Mesodermal cell (in vitro differentiated cells): Measurements from ENCODE around the gene SHROOM1.

Experiments
- H3K27ac ChIP-seq: 2 replicates; pipeline ENCODE4 v1.7.0; 2013; ENCODE audit warnings: mild to moderate bottlenecking, low read depth, low read length, moderate library complexity; ENCODE audit not compliant: severe bottlenecking
- H3K36me3 ChIP-seq: 2 replicates; pipeline ENCODE4 v1.7.1; 2013; ENCODE audit warnings: mild to moderate bottlenecking, low read length, moderate library complexity; ENCODE audit not compliant: control insufficient read depth, insufficient read depth
- H3K4me1 ChIP-seq: one replicate; pipeline ENCODE4 v1.7.1; 2013; ENCODE audit warnings: mild to moderate bottlenecking, low read length; ENCODE audit not compliant: insufficient read depth, control insufficient read depth, poor library complexity, severe bottlenecking
- H3K4me3 ChIP-seq: 2 replicates; pipeline ENCODE4 v1.7.0; 2013; ENCODE audit warnings: low read length, control low read depth, mild to moderate bottlenecking; ENCODE audit not compliant: insufficient read depth, poor library complexity, severe bottlenecking; ENCODE audit errors: extremely low read depth
- H3K9me3 ChIP-seq: 2 replicates; pipeline ENCODE4 v1.7.1; 2013; ENCODE audit warnings: mild to moderate bottlenecking, low read length, moderate library complexity; ENCODE audit not compliant: control insufficient read depth
- WGBS, 2 experiments: methylation state at CpG; one replicate each; pipeline ENCODE4 v1.1.5; 2013; ENCODE audit warnings: missing lambda C conversion rate in 2 of 2; ENCODE audit not compliant: insufficient coverage in 2 of 2; 5-methylcytosine and 5-hydroxymethylcytosine counted together

Gene SHROOM1

DNA sequence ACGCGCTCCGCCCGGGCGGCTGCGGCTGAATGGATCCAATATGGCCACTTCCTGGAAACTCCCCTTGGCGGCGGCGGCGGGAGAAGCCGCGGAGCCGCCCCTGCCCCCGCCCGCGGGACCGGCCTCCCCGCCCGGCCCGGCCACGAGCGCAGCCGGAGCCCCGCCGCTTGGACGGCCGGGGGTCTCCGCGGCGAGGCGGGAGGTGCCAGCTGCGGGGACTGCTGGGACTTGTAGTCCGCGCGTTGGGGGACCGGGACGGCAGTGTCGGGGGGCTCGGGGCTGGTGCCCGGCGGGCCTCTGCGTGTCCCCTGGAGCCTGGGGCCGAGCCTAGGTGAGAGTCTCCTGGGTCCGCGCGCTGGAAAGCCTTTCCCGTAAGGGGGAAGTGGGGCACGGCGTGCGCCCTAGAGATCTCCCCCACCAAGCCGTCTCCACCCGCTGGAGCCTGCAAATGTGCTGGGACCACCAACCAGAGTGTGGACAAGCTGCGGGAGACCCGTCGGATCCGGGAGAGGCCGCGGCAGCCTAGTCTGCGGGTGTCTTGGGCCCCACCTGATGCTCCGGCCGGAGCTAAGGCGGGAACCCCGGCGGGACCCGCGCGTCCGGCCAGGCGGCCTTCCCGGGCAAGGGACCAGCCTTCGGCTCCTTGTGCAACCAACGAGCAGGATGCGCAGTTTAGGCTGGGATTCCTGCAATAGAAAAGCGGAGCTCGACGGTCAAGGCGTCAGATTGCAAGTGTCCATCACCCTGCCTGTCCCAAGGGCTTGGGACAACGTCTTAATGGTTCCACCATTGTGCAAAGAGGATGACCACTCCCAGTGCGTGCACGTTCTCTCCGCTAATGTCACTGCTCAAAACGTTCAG is 53.0 kb downstream of the SHROOM1 start, which contains the start of gene SEPTIN8:
TSS of gene SEPTIN8 (minus strand) at position 31 of the 861 bp plus-strand sequence. CDS start 102 bp downstream, outside the sequence.
- peaks cover 16% of the 10 kb centered on the region for H3K4me1 ChIP-seq
- H3K4me3 ChIP-seq = peak within 1 kb of the TSS; percentile 68
- 22 to 23% methylated on average over 61 to 65 of the region's 82 CpGs for WGBS, 2 experiments
- H3K36me3 ChIP-seq = no peaks in the 10 kb centered on the region
- H3K9me3 ChIP-seq = no peaks in the 10 kb centered on the region
- no peak within 1 kb of the TSS for H3K27ac ChIP-seq

DNA sequence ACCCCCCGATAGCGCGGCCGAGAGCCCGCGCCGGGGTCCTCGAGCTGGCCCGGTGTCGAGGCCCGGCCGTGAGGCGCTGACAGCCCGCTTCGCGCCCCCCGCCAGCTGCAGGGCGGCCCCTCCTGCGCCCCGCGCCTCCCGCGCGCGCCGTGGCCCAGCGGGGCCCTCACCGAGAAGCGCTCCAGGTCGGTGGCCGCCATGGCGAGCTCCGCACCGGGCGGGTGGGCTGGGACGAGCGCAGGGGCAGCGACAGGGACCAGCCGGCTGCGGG is 53.6 kb downstream of the SHROOM1 start:
- Histone ChIP-seq H3K4me3 (peak overlapping the region; percentile 68), H3K27ac (no peak overlapping the region), H3K9me3 (no peaks in the 10 kb centered on the region), H3K4me1 (peaks cover 19% of the 10 kb centered on the region), H3K36me3 (no peaks in the 10 kb centered on the region)
- 0% methylated on average over 30 to 37 of the region's 40 CpGs for WGBS, 2 experiments

DNA sequence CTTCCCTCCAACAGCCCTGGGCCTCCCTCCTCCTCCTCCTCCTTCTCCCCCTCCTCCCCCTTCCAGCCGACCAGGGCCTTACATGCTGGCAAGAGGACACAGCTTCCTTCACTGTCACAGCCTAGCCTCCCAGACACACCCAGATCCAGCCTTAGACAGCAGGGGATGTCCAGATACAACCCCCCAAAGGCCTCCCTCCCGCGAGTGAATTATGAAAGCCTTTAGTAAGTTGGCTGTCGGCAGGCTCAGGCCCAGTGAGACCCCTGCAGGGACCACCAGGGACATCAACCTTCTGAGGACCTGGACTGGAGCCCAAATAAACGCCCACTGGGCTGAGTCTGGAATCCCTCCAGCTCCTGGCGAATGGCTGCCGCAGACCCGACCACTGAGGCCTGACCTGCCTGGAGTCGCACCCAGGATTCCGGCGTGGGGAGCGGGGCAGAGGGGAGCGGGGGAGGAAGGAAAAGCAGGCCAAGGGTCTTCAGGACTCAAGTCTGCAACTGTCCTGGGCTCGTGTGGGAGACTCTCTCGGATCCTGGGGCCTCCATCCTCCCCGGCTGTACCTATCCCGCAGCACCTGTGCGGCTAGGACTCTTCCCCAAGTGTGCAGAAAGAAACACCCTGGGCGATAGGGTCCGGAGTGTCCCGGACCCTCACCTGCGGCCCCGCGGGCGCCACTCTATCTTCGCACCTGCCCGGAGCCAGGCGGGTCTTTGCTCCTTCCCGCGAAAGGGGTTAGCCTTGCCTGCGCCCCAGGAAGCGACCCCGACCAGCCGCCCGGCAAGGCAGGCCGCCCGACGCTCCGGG is 54.1 kb downstream of the SHROOM1 start:
- H3K4me1 ChIP-seq = peaks cover 18% of the 10 kb centered on the region
- no peak overlapping the region for H3K27ac ChIP-seq
- H3K36me3 ChIP-seq = no peaks in the 10 kb centered on the region
- WGBS, 2 experiments = 4 to 5% methylated on average over 17 to 32 of the region's 39 CpGs
- H3K4me3 ChIP-seq = peak overlapping the region; percentile 68
- no peaks in the 10 kb centered on the region for H3K9me3 ChIP-seq

DNA sequence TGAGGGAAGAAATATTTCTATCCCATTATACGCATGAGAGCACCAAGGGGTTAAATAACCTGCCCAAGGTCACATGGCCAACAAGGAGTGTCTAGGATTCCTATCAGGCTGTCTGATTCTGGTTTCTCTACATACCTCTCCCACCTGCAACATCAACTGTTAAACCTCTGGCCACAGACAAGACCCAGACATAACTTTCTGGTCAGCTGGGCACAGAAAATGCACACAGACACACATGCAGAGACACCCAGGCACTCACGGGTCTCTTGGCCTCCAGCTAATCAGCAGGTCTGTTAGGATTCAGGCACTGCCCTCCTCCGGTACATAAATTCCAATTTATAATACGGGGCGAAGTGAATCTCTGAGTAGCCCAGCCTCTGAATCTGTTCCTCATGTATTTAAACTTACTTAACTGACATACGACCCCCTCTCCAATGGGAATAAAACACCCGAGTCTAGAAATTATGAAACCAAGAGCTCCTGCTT is 54.9 kb downstream of the SHROOM1 start:
- peaks cover 26% of the 10 kb centered on the region for H3K4me1 ChIP-seq
- peaks cover under 1% of the 10 kb centered on the region for H3K36me3 ChIP-seq
- H3K4me3 ChIP-seq = no peak overlapping the region
- 88 to 92% methylated on average over 4 to 6 of the region's 7 CpGs for WGBS, 2 experiments
- H3K27ac ChIP-seq = peak overlapping the region; percentile 19
- H3K9me3 ChIP-seq = no peaks in the 10 kb centered on the region

DNA sequence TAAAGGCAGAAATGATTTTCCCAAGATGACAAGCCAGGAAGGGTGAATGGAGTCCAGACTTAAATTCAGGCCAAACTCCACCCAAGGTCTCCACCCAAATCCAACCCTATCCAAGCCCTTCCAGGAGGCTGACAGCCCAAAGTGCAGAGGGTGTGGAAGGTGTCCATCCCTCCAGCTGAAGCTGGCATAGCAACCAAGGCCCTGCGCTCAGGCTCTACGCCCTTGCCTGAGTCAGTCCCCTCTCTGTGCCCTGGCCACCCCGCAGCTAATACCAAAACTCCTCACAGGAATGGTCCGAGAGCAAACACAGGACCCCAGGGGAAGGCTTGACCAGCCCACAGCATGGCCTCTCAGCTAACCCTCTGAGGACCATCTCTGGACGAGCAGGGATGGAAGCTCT is 55.6 kb downstream of the SHROOM1 start:
- Histone ChIP-seq H3K27ac (no peak overlapping the region), H3K4me1 (peaks cover 27% of the 10 kb centered on the region), H3K4me3 (no peak overlapping the region), H3K36me3 (peaks cover 2% of the 10 kb centered on the region), H3K9me3 (no peaks in the 10 kb centered on the region)
- WGBS, 2 experiments = 96 to 100% methylated on average over 4 to 5 of the region's 5 CpGs

DNA sequence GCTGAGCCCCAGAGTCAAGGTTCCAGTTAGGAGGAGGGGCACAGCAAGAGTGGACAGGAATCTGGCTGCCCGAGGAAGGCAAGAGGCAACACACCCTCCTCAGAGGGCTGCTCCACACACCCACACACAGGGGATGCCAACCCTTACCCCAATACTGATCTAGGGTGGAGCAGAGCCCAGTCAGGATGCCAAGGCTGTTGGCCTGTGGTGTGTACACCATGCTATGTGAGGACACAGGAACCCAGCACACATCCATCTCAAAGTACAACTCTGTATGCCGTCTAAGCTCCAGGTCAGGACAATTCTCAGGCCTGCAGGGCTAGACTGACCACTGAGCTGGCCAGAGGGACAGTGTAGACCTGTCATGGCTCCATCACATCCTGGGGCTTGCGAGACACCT is 56.0 kb downstream of the SHROOM1 start:
- peaks cover 2% of the 10 kb centered on the region for H3K36me3 ChIP-seq
- H3K9me3 ChIP-seq = no peaks in the 10 kb centered on the region
- no peak overlapping the region for H3K27ac ChIP-seq
- no peak overlapping the region for H3K4me3 ChIP-seq
- peaks cover 27% of the 10 kb centered on the region for H3K4me1 ChIP-seq
- 100% methylated on average over 2 of the region's 3 CpGs for WGBS, 2 experiments

DNA sequence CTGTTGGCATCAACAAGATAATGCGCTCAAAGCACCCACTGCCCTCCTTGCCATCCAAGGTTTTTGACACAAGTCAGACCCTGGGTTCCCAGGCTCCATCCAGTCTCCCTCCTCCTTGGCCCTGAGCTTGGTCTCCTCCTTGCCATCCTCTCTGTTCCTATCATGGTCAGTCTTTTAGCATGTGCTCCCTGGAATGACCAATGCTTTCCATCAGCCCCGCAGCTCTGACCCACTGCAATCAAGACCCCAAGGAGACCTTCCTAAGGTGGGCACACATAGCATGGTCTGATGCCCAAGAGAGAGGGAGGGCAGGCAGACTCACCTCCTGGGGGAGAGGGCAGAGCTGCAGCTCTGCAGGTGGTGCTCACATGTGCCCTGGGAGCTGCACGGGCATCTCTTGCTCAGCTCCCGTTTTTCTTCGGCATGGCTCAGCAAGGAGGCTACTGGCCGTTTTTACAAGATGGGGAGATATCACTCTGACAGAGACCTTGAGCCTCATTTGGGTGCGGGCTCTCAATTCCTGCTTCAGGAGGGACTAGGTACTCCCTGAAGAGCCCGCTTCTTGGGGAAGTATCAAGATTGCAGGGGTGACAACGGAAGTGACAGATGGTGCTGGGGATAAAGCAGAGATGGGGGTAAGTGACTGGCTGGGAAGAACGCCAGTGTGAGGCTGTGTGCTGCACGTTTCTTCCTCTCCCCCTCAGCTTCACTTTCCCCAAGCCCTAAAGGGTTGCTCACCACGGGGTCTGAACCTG is 56.7 kb downstream of the SHROOM1 start:
- H3K27ac ChIP-seq = no peak overlapping the region
- WGBS, 2 experiments = 91% methylated on average over 9 to 11 of the region's 12 CpGs
- H3K36me3 ChIP-seq = peaks cover 2% of the 10 kb centered on the region
- H3K9me3 ChIP-seq = no peaks in the 10 kb centered on the region
- no peak overlapping the region for H3K4me3 ChIP-seq
- H3K4me1 ChIP-seq = peaks cover 27% of the 10 kb centered on the region

DNA sequence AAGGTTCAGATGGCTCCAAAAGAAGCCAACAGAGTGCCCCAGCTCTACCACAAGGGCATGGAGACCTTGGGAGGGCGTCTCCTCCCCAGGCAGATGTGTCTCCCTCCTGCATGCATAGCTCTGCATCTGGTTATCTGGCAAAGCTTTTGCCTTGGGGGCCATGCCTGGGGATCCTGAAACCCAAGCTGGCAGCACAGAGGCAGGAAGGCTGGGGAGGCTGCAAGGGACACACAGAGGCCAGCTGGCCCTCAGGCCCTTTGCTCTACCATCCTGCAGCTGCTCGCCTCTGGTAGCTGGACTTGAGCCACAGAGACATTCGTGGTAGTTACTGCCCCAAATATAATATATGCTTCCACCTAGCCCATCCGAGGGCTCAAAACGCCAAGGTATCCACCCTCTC is 57.3 kb downstream of the SHROOM1 start:
- 86 to 96% methylated on average over 4 of the region's 5 CpGs for WGBS, 2 experiments
- Histone ChIP-seq H3K36me3 (peaks cover 2% of the 10 kb centered on the region), H3K9me3 (no peaks in the 10 kb centered on the region), H3K27ac (no peak overlapping the region), H3K4me3 (no peak overlapping the region), H3K4me1 (peaks cover 29% of the 10 kb centered on the region)

DNA sequence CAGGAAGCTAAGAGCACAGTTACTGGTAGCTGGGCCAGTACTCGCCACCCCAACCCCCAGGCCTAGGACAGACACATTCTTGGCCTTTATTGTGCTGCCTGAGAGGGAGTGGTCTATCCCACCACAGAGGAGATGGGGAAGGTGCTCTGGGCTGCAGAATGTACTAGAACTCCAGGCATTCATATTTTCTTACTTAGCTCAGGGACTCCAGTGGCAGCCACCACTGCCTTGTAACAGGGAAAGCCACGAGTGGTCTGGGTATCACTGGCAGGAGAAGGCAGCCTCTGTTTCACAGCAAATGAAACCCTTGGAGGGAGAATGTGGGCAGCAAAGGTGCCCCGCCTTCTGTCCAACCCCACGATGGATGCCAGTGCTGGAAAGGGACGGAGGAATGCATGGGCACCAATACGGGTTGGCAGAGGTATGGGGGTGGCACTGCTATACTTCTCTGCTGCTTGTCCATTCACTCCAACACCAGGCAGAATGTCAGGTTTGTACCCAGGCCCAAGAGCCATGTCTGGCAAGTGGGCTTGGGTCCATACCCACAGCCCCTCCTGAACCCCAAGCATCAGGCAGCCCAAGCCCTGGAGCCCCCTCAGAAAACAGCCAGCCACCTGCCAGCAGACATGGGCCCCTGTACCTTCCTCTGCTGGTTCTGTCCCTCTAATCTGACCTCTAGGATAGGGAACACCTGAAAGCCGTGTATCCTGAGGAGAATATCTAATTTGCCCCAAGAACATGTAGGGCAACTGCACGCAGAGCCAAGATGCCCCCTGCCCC is 58.0 kb downstream of the SHROOM1 start:
- Histone ChIP-seq H3K27ac (peak overlapping the region; percentile 93), H3K4me3 (no peak overlapping the region), H3K4me1 (peaks cover 25% of the 10 kb centered on the region), H3K9me3 (no peaks in the 10 kb centered on the region), H3K36me3 (peaks cover 2% of the 10 kb centered on the region)
- WGBS, 2 experiments = 92% methylated on average over 5 to 7 of the region's 8 CpGs
